Sigmoid colon (tissue), 7 donors: ENCODE results near the gene BRIP1. TPM values are rescaled to one million over a fixed set of nuclear protein-coding genes. Genes with fewer than 3 reads are reported as not detected.

Experiments used
- DNase-seq: peaks from one replicate; pipeline ENCODE4 v3.0.0-alpha.2; 2019
- H3K27ac ChIP-seq, 4 donors: fragments of 200-600 bp; sonication (generic); one replicate each; pipeline ENCODE4 v1.5.1; 2016 to 2019; ENCODE audit warnings: mild to moderate bottlenecking in 1 of 4
- H3K27me3 ChIP-seq, 3 donors: fragments of 200-600 bp; sonication (generic); one replicate each; pipeline ENCODE4 v1.5.1; 2019; ENCODE audit warnings: mild to moderate bottlenecking in 1 of 3
- H3K36me3 ChIP-seq, 4 donors: fragments of 200-600 bp; sonication (generic); one replicate each; pipeline ENCODE4 v1.5.1; 2016 to 2019
- H3K4me1 ChIP-seq, 4 donors: fragments of 200-600 bp; sonication (generic); one replicate each; pipeline ENCODE4 v1.5.1; 2017 to 2019
- H3K4me3 ChIP-seq, 4 donors: fragments of 200-600 bp; sonication (generic); one replicate each; pipeline ENCODE4 v1.5.1; 2017 to 2019; ENCODE audit warnings: mild to moderate bottlenecking in 2 of 4, moderate library complexity in 1 of 4
- H3K9me3 ChIP-seq, 4 donors: fragments of 200-600 bp in 3 of 4; sonication (generic) in 3 of 4; one replicate each; pipeline versions ENCODE4 v1.5.1 to v1.6.1; 2013 to 2019
- CTCF ChIP-seq, 4 experiments: fragments of 450-650 bp in 3 of 4; fragments of 200-600 bp in 1 of 4; IDR thresholded peaks; one replicate each; pipeline ENCODE4 v1.5.1; 2016 to 2019; ENCODE audit warnings: antibody characterized with exemption in 4 of 4, mild to moderate bottlenecking in 3 of 4, moderate library complexity in 2 of 4
- EP300 ChIP-seq, 4 donors: sonication (generic); formaldehyde crosslinking; IDR thresholded peaks; one replicate each; pipeline ENCODE4 v1.6.1; 2017; ENCODE audit warnings: antibody characterized with exemption in 4 of 4
- POLR2A ChIP-seq, 2 donors: fragments of 450-650 bp; IDR thresholded peaks; one replicate each; pipeline ENCODE4 v1.6.1; 2016; ENCODE audit warnings: antibody characterized with exemption in 2 of 2, mild to moderate bottlenecking in 2 of 2, moderate library complexity in 2 of 2
- POLR2AphosphoS5 ChIP-seq, 4 donors: sonication (generic); formaldehyde crosslinking; IDR thresholded peaks; one replicate each; pipeline ENCODE4 v1.6.1; 2017; ENCODE audit warnings: antibody characterized with exemption in 4 of 4
- WGBS, 2 donors: extraction: QIAGEN DNeasy Blood & Tissue Kit; methylation state at CpG; one replicate each; pipeline ENCODE4 v1.1.7; 2013; 5-methylcytosine and 5-hydroxymethylcytosine counted together
- intact Hi-C: fragments of 100-400 bp; cut with DNase I; formaldehyde crosslinking; loops from one replicate; pipeline ENCODE4 v1.15.1; 2023
- polyA plus RNA-seq, 3 donors: library from polyadenylated mRNA; stranded (reverse); fragments of 200-250 nt; gene quantifications; one replicate each; pipeline ENCODE4 v1.2.3, GENCODE V29; 2013
- total RNA-seq, 4 donors: library from RNA; depleted of rRNA; stranded (reverse); fragments of >200 nt; gene quantifications; one replicate each; pipeline ENCODE4 v1.1.0, GENCODE V29; 2016
- donor health status: healthy with polysubstance abuse.
- donor health status: Bipolar disorder and iron deficiency.
- donor health status: healthy.

The BRIP1 gene
- total and polyA plus RNA-seq, 7 donors: under 0.01 to 1.5 (median 0.41) TPM; not detected in 1

- 96 to 97% methylated on average over 2 of the region's 2 CpGs for WGBS, 2 donors
- Histone ChIP-seq H3K9me3 (peaks cover 0 to 9% (median 7%) of the 10 kb centered on the region in 4 donors), H3K4me3 (no peak overlapping the region), H3K27me3 (no peaks in the 10 kb centered on the region), H3K36me3 (no peaks in the 10 kb centered on the region), H3K4me1 (no peaks in the 10 kb centered on the region), H3K27ac (no peak overlapping the region)
- intact Hi-C loops: no loop called here
- no peak for DNase-seq
- no peak for TF ChIP-seq EP300 (IDR thresholded peaks at IDR 0.05)
- TF ChIP-seq CTCF (IDR thresholded peaks at IDR 0.05): no peak
- no peak for TF ChIP-seq POLR2A (IDR thresholded peaks at IDR 0.05)
- no peak for TF ChIP-seq POLR2AphosphoS5 (IDR thresholded peaks at IDR 0.05)
Observed at GRCh38 chr17:61695779-61696337, 167.5 kb downstream of the BRIP1 start.

GRCh38 chr17:61694095-61694494 lies 169.2 kb downstream of the BRIP1 start:
- no peaks in the 10 kb centered on the region for H3K27me3 ChIP-seq
- no peak overlapping the region for H3K4me3 ChIP-seq
- DNase-seq: no peak
- no peaks in the 10 kb centered on the region for H3K36me3 ChIP-seq
- 92 to 99% methylated on average over 1 of the region's 1 CpG for WGBS, 2 donors
- TF ChIP-seq CTCF (IDR thresholded peaks at IDR 0.05) (no peak), EP300 (IDR thresholded peaks at IDR 0.05) (no peak), POLR2AphosphoS5 (IDR thresholded peaks at IDR 0.05) (no peak), POLR2A (IDR thresholded peaks at IDR 0.05) (no peak)
- peaks cover 0 to 3% (median 1%) of the 10 kb centered on the region in 4 donors for H3K9me3 ChIP-seq
- intact Hi-C loops: no loop called here
- H3K27ac ChIP-seq: no peak overlapping the region
- no peaks in the 10 kb centered on the region for H3K4me1 ChIP-seq

- intact Hi-C loops: no loop called here
- TF ChIP-seq POLR2A (IDR thresholded peaks at IDR 0.05) (no peak), EP300 (IDR thresholded peaks at IDR 0.05) (no peak), POLR2AphosphoS5 (IDR thresholded peaks at IDR 0.05) (no peak), CTCF (IDR thresholded peaks at IDR 0.05) (no peak)
- no peak overlapping the region for H3K4me3 ChIP-seq
- no peak overlapping the region for H3K27ac ChIP-seq
- no peaks in the 10 kb centered on the region for H3K36me3 ChIP-seq
- H3K4me1 ChIP-seq: no peaks in the 10 kb centered on the region
- no peaks in the 10 kb centered on the region for H3K27me3 ChIP-seq
- WGBS, 2 donors: 91 to 94% methylated on average over 3 of the region's 3 CpGs
- H3K9me3 ChIP-seq: no peaks in the 10 kb centered on the region
- no peak for DNase-seq
Observed at GRCh38 chr17:61689610-61690180, 173.6 kb downstream of the BRIP1 start.

GRCh38 chr17:61687769-61688168 lies 175.6 kb downstream of the BRIP1 start:
- Histone ChIP-seq H3K4me1 (no peaks in the 10 kb centered on the region), H3K4me3 (no peak overlapping the region), H3K9me3 (no peaks in the 10 kb centered on the region), H3K27me3 (no peaks in the 10 kb centered on the region), H3K36me3 (no peaks in the 10 kb centered on the region), H3K27ac (no peak overlapping the region)
- no peak for DNase-seq
- intact Hi-C loops: no loop called here
- TF ChIP-seq EP300 (IDR thresholded peaks at IDR 0.05): no peak
- TF ChIP-seq POLR2AphosphoS5 (IDR thresholded peaks at IDR 0.05): no peak
- no peak for TF ChIP-seq CTCF (IDR thresholded peaks at IDR 0.05)
- no peak for TF ChIP-seq POLR2A (IDR thresholded peaks at IDR 0.05)
- 94 to 97% methylated on average over 2 of the region's 2 CpGs for WGBS, 2 donors

GRCh38 chr17:61686113-61686512 lies 177.2 kb downstream of the BRIP1 start:
- Histone ChIP-seq H3K4me3 (no peak overlapping the region), H3K9me3 (no peaks in the 10 kb centered on the region), H3K4me1 (no peaks in the 10 kb centered on the region), H3K27ac (no peak overlapping the region), H3K36me3 (no peaks in the 10 kb centered on the region), H3K27me3 (no peaks in the 10 kb centered on the region)
- DNase-seq: no peak
- WGBS, 2 donors: 97 to 100% methylated on average over 1 of the region's 1 CpG
- no peak for TF ChIP-seq CTCF (IDR thresholded peaks at IDR 0.05)
- TF ChIP-seq POLR2AphosphoS5 (IDR thresholded peaks at IDR 0.05): no peak
- no peak for TF ChIP-seq EP300 (IDR thresholded peaks at IDR 0.05)
- TF ChIP-seq POLR2A (IDR thresholded peaks at IDR 0.05): no peak
- intact Hi-C loops: no loop called here
